Glomerular endothelial cell (primary cell): ENCODE results near the gene KMT2D. TPM values are rescaled to one million over a fixed set of nuclear protein-coding genes. Genes with fewer than 3 reads are reported as not detected.
"Not testable (repeated sequence)": the region's sequence is repeated elsewhere in the genome, so short reads cannot be mapped to it uniquely, and the experiment has no call there.

Source experiments
- DNase-seq: peaks from one replicate; pipeline ENCODE4 v3.0.0-alpha.2; 2011; ENCODE audit warnings: low read depth, low spot score; ENCODE audit errors: extremely low read depth
- total RNA-seq: library from RNA; depleted of rRNA; stranded (reverse); fragments of >200 nt; gene quantifications from 2 replicates; pipeline ENCODE4 v1.2.3, GENCODE V29; 2015

Gene KMT2D
- total RNA-seq, 1 donor from 2014 or later, result 117 TPM

DNA sequence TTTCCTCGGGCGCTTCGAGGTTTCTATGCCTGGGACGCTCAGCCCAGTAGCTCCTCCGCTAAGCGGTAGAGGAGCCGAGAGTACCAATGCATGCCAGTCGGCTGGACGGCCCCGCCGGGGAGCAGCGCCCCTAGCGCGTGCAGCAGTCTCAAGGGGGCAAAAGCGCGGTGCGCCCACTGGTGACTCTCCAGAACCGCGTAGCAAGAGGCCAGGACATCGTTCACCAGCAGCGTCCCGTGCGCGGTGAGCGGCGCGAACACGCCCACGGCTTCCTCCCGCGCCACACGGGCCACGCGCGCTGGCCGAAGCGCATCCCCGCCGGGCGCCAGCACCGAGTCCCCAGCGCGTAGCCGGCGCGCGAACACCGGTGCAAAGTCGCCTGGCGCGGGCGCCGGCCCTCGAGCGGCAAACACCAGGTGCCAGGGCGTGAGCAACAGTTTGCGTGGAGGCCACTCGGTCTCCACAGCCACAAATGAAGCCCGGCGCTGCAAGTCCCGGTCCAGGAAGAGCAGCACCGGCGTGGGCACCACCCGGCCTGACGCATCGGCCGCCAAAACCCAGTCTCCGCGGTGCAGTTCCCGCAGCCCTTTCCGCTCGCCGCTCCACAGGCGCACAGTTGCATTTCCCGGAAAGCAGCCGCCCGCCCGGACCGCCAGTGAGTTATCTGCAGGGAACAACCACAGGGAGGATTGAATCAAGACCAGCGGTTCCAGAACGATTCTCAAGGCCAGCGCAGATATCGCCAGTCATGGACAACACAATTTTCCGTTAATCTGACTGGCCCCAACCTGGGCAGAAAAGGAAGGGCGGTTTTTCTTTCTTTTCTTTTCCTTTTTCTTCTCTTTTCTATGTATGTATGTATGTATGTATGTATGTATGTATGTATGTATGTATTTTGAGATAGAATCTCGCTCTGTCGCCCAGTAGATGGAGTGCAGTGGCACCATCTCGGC is 29.5 kb upstream of the KMT2D start:
- no peak for DNase-seq

DNA sequence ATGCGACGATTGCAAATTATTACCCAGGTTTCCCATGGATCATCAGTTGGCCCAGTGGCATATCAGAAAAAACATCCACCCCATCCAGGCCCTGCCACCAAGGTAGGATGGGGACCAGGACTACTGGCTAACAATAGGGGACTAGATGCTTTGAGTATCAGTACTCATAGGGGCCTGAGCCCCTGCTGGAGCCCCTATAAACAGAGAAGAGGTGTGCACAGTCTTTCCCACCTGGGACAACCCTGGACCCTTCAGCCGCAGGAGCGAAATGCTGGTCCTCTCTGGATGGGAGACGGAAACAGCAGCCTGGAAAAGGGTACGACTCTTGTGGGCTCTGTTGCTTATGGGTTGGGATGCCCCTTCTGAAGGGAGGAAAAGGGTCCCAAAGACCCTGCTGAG is 28.3 kb upstream of the KMT2D start:
- no peak for DNase-seq

DNA sequence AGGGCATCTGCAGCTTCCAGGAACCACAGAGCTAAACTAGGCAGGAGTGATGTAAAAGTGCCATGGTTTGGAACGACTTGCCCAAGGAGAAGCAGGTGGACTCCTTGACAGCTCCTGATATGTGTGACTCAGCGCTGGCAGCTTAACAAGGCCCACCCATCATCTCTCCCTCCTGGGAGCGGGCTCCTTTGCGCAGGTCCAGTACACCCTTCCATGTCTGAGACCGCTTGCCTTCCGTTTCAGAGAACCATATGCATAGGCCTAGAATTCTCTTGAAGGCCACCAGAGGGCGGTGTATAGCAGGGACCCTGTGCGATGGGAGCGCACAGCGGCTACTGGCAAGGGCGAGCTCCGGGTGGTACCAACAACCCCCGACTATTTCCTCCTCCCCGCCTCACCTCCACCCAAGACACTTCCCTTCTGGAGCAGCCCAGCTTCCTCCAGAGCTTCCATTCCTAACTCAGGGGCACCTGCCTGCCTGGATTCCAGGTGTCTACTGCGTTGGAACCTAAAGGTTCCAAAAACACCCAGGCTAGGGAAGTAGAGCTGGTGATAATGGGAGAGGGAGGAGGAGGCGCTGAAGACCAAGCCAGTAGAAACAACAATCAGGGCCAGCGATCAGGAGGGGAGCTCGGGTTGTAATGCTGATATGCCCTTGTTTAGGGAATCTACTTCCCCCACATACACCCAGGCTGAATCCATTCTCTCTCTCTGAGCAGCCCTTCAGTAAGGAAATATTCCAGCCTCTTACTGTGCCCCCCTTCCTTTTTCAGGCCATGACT is 27.7 kb upstream of the KMT2D start:
- DNase-seq, result no peak

DNA sequence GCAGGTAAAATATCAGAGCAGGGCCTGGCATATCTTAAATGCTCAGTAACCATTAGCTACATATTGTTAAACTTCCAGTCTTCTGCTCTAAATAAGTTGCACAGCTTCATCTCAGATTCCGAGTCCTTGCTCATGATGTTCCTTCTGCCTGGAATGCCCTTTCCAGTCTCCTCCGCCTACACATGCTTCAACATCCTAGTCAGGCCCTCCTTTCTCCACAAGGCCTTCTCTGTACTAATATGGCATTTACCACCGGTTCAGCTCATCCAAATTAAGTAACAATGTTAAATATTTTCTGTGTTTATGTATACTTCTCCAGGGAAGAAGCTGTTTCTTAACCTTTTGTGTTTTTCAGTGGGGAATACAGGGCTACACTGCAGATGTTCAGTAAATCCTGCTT is 25.5 kb upstream of the KMT2D start:
- DNase-seq, result no peak

DNA sequence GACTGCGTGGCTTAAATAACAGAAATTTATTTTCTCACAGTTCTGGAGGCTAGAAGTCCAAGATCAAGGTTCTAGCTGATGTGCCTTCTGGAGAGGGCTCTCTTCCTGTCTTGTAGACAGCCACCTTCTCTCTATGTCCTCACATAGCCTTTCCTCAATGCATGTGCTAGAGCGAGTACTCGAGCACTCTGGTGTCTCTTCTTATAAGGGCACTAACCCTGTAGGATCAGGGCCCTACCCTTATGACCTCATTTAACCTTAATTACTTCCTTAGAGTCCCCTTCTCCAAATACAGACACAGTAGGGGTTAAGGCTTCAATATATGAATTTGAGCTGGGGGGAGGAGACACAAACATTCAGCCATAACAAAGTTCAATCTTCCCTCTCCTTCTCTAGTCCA is 23.8 kb upstream of the KMT2D start:
- no peak for DNase-seq

DNA sequence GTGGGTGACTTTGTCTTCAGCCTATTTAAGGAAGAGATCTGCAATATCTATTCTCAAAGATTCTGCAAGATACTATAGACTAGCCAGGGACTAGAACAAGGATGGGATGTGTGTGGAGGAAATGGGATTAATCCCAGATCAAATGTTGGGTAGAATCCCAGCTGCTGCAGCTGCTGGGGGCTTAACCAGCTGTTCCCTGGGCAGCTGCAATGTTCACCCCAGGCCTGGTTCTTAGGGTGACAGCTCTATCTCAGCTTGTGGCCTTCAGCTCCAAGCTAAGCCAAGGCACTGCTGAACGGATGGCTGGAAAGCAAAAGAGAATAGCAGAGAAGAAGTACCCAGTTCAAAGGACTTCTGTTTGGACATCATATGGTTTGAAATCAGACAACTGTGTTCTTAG is 19.2 kb upstream of the KMT2D start:
- no peak for DNase-seq

DNA sequence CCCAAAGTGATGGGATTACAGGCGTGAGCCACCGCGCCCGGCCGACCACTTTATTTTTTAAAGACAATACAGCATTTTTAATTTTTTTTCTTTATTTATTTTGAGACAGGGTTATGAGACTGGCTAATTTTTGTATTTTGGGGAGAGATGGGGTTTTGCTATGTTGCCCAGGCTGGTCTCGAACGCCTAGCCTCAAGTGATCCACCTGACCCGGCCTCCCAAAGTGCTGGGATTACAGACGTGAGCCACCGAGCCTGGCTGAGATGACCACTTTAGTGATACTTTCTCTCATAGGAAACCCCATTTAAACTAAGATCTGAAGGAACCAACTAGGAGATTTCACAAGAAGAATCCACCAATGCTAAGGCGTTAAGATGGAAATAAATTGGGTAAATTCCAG is 10.4 kb upstream of the KMT2D start:
- no peak for DNase-seq

DNA sequence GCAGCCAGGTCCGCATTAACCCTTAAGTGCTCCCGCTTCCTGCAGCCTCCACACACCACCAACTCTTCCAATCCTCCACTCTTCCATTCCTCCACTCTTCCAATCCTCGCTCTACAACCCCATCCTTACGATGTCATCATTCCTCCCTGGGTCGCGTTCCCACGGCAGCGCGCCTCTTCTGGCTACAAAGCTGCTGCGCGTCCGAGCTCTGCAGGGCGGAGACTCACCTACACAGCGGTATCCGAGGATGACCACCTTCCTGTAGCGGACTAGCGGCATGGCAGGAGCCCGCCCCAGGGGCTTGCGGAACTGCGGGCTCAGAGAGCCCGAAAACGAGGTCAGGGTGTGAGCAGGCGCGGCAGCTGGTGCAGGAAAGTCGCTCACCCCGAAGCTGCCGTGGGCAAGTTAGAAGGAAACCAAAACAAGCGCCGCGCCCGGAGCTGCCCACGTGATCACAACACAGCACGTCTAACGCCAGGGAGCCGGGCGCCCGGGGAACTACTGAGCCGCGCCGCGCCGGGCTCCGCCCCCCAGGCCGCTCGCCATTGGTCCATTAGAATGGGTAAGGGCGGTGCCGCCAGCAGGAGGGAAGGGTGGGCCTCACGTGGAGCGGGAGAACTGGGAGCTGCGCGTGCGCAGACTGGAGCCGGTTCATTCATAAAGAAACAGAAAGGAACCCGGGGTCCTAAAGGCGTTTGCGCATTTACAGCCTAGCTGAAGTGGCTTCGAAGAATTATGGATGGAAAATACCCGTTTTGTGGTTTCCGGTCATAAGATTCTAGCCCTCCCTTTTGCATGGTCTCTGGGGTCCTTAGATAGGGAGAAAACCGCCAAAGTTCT is 9.1 kb upstream of the KMT2D start, which contains the start of gene RHEBL1:
TSS of gene RHEBL1 (minus strand) at position 473 of the 840 bp plus-strand sequence. CDS start at position 279, 194 bp downstream.
- DNase-seq, result no peak

DNA sequence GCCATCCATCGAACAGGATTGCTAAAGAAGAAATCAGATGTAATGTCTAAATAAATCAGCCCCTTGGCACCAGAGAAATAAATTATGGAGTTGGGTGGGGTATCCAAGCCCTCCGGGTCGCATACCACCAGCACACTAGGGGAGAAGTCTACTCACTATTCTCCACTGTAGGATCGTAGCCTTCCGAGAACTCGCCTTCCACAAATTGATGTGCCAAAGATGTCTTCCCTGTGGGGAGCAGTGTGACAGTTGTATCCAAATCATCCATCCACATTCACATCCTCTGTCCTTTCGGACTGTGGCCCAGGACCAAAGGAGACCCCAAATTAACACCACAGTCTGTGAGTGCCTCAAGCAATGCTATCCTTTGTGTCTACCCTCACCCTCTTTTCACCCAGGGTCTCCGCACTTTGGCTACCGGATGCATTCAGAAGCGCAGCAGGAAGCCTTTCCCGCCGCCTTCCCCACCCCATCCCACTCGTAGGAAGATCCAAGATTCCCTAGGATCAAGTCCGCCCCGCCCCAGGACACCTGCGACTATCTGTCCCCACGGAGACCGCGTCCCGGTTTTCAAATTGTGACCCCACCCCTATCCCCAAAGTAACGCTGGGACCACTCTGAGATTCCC is 8.4 kb upstream of the KMT2D start:
- DNase-seq, result no peak

DNA sequence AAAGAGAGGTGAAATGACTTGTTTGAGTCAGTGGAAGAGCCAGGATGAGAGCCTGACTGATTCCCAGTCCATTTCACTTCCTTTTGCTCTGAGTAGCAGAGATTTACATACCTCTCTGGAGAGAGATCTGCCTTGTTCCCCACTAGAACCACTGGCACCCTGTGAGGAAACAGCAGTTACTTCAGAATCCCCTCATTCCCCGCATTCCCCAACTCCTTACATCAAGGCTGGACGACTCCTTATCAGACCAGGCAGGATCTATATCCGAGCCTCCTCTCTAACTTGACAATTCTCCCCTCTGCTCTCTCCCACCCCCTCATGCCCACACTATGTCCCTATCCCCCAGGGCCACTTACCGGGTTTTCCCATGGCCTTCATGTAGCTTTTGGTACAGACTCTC is 5.5 kb upstream of the KMT2D start:
- no peak for DNase-seq

DNA sequence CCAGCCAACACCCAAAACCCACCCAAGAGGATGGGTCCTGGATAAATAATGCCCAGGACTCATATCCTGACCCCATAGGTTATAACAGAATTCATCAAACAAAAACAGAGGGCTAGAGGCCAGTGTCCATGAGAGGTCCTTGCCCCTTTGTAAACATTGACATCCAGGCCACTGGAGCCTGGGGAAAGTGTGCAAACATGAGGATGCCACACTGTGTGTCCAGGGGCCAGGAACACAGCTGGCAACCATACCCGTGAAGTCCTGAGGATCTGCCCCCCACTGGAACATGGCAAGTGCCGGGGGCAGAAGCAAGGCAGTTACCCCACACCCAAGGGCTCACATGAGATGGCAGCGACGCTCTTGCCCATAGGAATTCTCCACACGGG is 4.2 kb upstream of the KMT2D start:
- DNase-seq, result no peak

DNA sequence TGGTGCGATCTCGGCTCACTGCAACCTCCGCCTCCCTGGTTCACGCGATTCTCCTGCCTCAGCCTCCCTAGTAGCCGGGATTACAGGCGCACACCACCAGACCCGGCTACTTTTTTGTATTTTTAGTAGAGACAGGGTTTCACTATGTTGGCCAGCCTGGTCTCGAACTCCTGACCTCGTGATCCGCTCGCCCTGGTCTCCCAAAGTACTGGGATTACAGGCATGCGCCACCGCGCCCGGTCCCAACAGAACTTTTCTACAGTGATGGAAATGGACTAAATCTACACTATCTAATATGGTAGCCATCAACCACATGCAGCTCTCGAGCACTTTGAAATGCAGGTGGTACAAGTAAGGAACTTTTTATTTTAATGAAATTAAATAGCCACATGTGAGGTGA is 1.3 kb upstream of the KMT2D start:
- DNase-seq, result not testable (repeated sequence)

DNA sequence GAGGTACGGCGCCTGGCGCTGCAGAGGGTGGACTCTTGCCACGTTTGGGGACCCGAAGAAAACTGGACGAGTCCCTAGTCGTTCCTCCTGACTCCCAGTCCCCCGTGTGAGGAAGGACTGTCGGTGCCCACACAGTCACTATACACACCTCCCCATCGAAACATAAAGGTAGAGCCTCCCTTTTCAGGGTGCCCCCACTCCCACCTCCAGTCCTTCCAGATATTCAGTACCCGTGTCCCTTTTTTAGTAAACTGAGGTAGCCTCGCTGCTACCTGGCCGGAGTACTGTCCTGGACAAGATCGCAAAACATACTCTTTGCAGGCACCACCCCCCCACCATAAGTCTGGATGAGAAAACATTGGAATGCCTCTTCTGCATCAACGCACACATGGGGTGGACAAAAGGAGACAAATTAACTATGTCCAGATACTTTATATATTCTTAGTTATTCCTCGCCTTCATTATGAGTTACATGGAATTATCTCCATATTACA is 610 bp upstream of the KMT2D start:
- no peak for DNase-seq

DNA sequence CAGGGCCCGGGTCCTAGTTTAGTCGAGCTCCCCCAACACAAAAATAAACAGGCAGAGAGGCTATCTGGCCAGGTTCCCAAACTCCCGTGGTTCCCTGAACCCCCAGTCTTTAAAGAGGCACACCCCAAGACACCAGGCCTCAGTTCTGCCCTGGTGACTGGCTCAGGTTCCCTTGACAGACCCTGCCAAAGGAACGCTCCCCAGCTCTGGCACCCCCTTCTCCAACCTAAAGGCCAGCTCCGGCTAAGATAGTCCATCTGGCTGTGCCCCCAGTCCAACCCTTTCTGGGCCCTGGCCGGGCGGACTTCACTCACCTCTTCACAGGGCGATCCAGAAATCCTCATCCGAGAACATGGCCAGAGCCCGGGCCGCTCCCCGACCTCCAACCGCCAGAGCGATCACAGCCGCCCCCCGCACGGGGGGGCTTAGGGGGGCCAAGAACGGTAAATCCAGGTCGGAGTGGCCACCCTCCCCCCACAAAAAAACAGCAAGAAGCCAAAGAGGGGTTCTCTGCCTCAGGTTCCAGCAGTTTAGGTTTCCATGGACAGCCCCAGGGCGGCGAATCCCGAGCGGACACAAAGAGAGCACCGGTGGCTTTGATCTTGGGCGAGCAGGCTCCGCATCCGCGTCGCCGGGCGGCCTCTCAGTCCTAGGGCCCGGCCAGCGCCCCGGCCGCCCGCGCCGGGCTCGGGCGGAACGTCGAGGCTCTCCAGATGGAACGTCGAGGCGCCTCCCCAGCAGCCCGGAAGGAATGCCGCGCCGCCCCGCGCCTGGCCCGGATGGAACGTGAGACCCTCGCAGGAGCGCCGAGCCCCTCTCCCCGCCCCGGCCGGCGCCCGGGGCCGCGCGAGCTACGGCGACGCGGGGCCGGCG is 1.1 kb downstream of the KMT2D start:
- no peak for DNase-seq

DNA sequence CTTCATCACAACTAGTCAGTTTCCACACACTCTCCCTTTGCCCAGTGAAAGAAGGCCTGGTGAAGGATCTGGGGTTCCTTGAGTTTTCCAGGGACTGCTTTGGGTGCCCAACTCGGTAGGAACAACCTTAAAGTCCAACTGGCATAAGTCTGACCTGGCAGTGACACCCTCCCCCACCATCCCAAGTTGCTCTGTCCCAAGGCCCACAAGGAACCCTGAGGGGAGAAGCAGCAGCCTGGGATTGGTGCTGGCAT is 1.6 kb downstream of the KMT2D start:
- no peak for DNase-seq

DNA sequence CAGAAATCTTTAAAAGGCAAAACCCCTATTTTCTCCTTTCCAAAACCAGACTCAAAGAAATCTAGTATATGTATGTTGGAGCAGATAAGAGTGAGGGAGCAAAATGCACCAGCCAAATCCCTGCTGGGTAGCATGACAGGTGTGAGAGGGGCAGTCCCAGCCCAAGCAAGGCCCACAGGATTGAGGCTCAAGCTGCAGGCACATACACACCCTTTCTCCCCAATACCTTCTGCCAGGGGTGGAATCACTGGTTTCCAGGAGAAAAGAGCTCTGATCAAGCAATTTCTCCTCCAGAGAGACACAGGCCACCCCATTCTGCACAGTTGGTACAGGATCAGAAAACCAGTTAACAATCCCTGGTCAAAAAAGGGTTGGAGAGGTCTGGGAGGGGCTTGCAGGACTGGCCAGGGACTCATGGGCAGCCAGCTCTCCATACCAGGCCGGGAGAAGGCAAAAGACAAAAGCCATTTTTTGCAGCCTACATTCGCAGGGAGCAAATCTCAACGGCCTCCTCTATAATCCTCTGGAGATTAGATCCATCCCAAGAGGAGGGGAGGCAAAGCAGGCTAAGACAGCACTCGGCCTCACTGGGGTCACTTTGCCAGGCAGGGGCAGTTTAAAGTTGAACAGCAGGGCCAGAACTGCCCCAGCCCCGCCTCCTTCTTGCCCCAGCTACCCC is 2.1 kb downstream of the KMT2D start:
- no peak for DNase-seq

DNA sequence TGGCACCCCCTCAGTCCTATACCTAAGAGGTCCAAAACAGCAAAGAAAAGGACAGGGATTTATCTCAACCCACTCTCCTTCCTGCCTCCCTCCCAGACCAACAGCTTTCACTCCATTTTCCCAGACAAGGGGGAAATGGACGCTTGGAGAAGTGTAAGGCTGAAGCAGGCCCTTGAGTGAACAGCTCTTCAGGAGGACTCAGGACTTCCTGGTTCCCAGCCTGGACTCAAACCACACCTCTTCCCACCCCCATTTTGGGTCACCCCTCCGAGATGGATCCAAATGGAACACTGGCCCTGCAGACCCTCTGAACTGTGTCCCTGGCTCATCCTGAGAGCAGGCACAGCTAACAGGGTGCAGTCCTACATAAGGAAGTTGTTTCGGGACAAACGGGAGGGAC is 2.7 kb downstream of the KMT2D start:
- DNase-seq, result no peak

DNA sequence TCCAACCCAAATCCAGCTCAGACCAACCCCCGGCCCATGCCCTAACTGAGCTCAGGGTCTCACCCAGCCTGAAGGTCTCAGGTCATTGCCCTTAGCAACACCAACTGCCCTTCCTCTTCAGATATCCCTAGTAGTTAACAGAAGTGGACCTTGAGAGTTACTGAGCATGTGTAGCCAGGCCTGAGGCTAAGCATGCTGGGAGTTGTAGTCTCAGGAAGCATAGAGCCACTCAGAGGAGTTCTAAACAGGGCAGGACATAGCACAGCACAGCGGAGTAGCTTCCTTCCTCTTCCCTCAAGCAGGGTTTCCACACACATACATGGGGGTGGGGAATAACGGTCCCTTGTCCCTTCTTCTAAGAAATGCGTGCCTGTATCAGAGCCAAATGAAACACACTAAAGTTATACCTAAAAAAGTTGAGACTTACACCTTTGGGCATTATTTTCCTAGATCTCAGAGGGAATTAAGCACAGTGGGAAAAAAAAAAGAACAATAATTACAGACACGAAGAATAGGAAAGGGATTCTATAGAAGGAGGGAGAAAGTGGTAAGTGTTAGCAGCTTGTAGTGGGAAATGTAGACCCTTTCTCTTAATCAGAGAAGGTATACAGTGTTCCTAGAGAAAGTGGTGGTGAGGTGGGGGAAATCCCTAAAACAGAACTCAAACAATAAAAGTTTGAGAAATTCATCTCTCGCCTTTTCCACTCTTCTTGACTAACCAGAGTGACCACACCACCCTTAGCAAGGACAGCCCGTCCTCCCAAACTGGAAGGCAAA is 4.4 kb downstream of the KMT2D start:
- no peak for DNase-seq
